Liver (tissue), 9 donors: ENCODE results near the gene SUSD4. TPM values are rescaled to one million over a fixed set of nuclear protein-coding genes. Genes with fewer than 3 reads are reported as not detected.
A peak's percentile ranks its signal among the peaks of the same experiment; 100 is the strongest.
"Not testable (repeated sequence)": the region's sequence is repeated elsewhere in the genome, so short reads cannot be mapped to it uniquely, and the experiment has no call there.

ENCODE experiments used
- DNase-seq: peaks from one replicate; pipeline ENCODE4 v3.0.0-alpha.2; 2017; ENCODE audit warnings: low spot score
- H3K27ac ChIP-seq, 2 donors: one replicate each; pipeline ENCODE4 v1.7.0; 2013; ENCODE audit warnings: inconsistent platforms in 2 of 2, low read length in 2 of 2, control low read depth in 1 of 2, low read depth in 1 of 2, mild to moderate bottlenecking in 1 of 2
- H3K27me3 ChIP-seq, 4 donors: one replicate each; pipeline versions ENCODE4 v1.6.1 to v1.7.0; 2013; ENCODE audit warnings: low read length in 3 of 4, inconsistent platforms in 1 of 4, mild to moderate bottlenecking in 1 of 4, moderate library complexity in 1 of 4; ENCODE audit not compliant: control insufficient read depth in 4 of 4, insufficient read depth in 4 of 4
- H3K36me3 ChIP-seq, 4 donors: one replicate each; pipeline versions ENCODE4 v1.6.1 to v1.7.0; 2013; ENCODE audit warnings: low read length in 3 of 4, mild to moderate bottlenecking in 3 of 4, low read depth in 1 of 4, moderate library complexity in 1 of 4; ENCODE audit not compliant: control insufficient read depth in 4 of 4, insufficient read depth in 3 of 4
- H3K4me1 ChIP-seq, 4 donors: one replicate each; pipeline versions ENCODE4 v1.6.1 to v1.7.0; 2013; ENCODE audit warnings: low read length in 3 of 4, mild to moderate bottlenecking in 3 of 4, moderate library complexity in 1 of 4; ENCODE audit not compliant: control insufficient read depth in 4 of 4, insufficient read depth in 4 of 4
- H3K4me3 ChIP-seq, 3 donors: one replicate each; pipeline versions ENCODE4 v1.6.1 to v1.7.0; 2013; ENCODE audit warnings: low read length in 3 of 3, control low read depth in 1 of 3, low read depth in 1 of 3, mild to moderate bottlenecking in 1 of 3
- H3K9ac ChIP-seq, 2 donors: one replicate each; pipeline ENCODE4 v1.7.0; 2013; ENCODE audit warnings: low read length in 2 of 2, mild to moderate bottlenecking in 2 of 2, moderate library complexity in 2 of 2, control low read depth in 1 of 2, low read depth in 1 of 2
- H3K9me3 ChIP-seq, 4 donors: one replicate each; pipeline versions ENCODE4 v1.6.1 to v1.7.0; 2013; ENCODE audit warnings: low read length in 3 of 4; ENCODE audit not compliant: control insufficient read depth in 4 of 4
- ATF3 ChIP-seq: IDR thresholded peaks from 2 replicates; pipeline ENCODE4 v1.6.1; 2016; ENCODE audit warnings: antibody characterized with exemption
- FOXA1 ChIP-seq: IDR thresholded peaks from 2 replicates; pipeline ENCODE4 v1.6.1; 2016; ENCODE audit warnings: antibody characterized with exemption
- HNF4A ChIP-seq, 2 donors: conservative IDR thresholded peaks; 2 replicates each; pipeline ENCODE4 v1.6.1; 2016; ENCODE audit warnings: antibody characterized with exemption in 2 of 2, mild to moderate bottlenecking in 2 of 2
- HNF4G ChIP-seq: IDR thresholded peaks from 2 replicates; pipeline ENCODE4 v1.6.1; 2016; ENCODE audit warnings: antibody characterized with exemption
- JUND ChIP-seq, 2 donors: IDR thresholded peaks; 2 replicates each; pipeline ENCODE4 v1.6.1; 2016; ENCODE audit warnings: antibody characterized with exemption in 2 of 2
- NR2F2 ChIP-seq: IDR thresholded peaks from 2 replicates; pipeline ENCODE4 v1.6.1; 2016; ENCODE audit warnings: antibody characterized with exemption
- RAD21 ChIP-seq, 2 donors: IDR thresholded peaks; 2 replicates each; pipeline ENCODE4 v1.6.1; 2016; ENCODE audit warnings: antibody characterized with exemption in 2 of 2, mild to moderate bottlenecking in 2 of 2
- REST ChIP-seq: IDR thresholded peaks from 2 replicates; pipeline ENCODE4 v1.6.1; 2016; ENCODE audit warnings: antibody characterized with exemption, mild to moderate bottlenecking
- RXRA ChIP-seq, 2 donors: IDR thresholded peaks; 2 replicates each; pipeline ENCODE4 v1.6.1; 2017 to 2018; ENCODE audit warnings: antibody characterized with exemption in 2 of 2, mild to moderate bottlenecking in 1 of 2
- SP1 ChIP-seq: IDR thresholded peaks from 2 replicates; pipeline ENCODE4 v1.6.1; 2018; ENCODE audit warnings: antibody characterized with exemption, mild to moderate bottlenecking
- TAF1 ChIP-seq: conservative IDR thresholded peaks from 2 replicates; pipeline ENCODE4 v1.6.1; 2016; ENCODE audit warnings: antibody characterized with exemption, mild to moderate bottlenecking
- YY1 ChIP-seq: IDR thresholded peaks from 2 replicates; pipeline ENCODE4 v1.6.1; 2016; ENCODE audit warnings: antibody characterized with exemption, mild to moderate bottlenecking
- ZBTB33 ChIP-seq: IDR thresholded peaks from 2 replicates; pipeline ENCODE4 v1.6.1; 2016; ENCODE audit warnings: antibody characterized with exemption
- WGBS: extraction: QIAGEN DNeasy Blood & Tissue Kit; methylation state at CpG from one replicate; pipeline ENCODE4 v1.1.7; 2013; 5-methylcytosine and 5-hydroxymethylcytosine counted together
- polyA plus RNA-seq, 2 donors: library from polyadenylated mRNA; stranded (reverse) in 1 of 2; unstranded in 1 of 2; fragments of 200-250 nt in 1 of 2; fragments of >200 nt in 1 of 2; fragmentation: Nextera tagmentation in 1 of 2; extraction: Ambion mirVana in 1 of 2; gene quantifications; one replicate each; pipeline versions ENCODE4 v1.2.1 to v1.2.3, GENCODE V29; 2013 to 2015
- total RNA-seq, 2 donors: library from RNA; depleted of rRNA; stranded (reverse); fragments of >200 nt; gene quantifications; one replicate each; pipeline ENCODE4 v1.2.3, GENCODE V29; 2014
- donor health status: healthy.
- donor health status: healthy.
- donor health status: healthy.
- donor health status: healthy.
- donor health status: healthy.

Gene SUSD4
- total and polyA plus RNA-seq, 4 donors, result 1.1 to 3.8 (median 1.8) TPM

- no peak overlapping the region for H3K9ac ChIP-seq
- H3K36me3 ChIP-seq, result no peaks in the 10 kb centered on the region
- TF ChIP-seq RAD21 (IDR thresholded peaks at IDR 0.05), result peak in 1 of 2 donors; percentile 47
- TF ChIP-seq FOXA1, result no peak
- peak; percentile 32 for TF ChIP-seq SP1
- peak; percentile 47 to 56 for TF ChIP-seq RXRA (IDR thresholded peaks at IDR 0.05)
- TF ChIP-seq TAF1, result no peak
- peak; percentile 36 to 54 for TF ChIP-seq HNF4A (conservative IDR thresholded peaks at IDR 0.05)
- H3K27me3 ChIP-seq, result no peaks in the 10 kb centered on the region
- H3K9me3 ChIP-seq, result no peaks in the 10 kb centered on the region
- DNase-seq, result no peak
- no peak overlapping the region for H3K4me3 ChIP-seq
- H3K4me1 ChIP-seq, result no peaks in the 10 kb centered on the region
- WGBS, result 50% methylated on average over 5 of the region's 5 CpGs
- no peak overlapping the region for H3K27ac ChIP-seq
Observed at GRCh38 chr1:223288826-223289225, 75.2 kb downstream of the SUSD4 start.

- Histone ChIP-seq H3K27ac (no peak overlapping the region), H3K4me1 (no peaks in the 10 kb centered on the region), H3K4me3 (no peak overlapping the region), H3K9me3 (no peaks in the 10 kb centered on the region), H3K9ac (no peak overlapping the region), H3K27me3 (no peaks in the 10 kb centered on the region), H3K36me3 (no peaks in the 10 kb centered on the region)
- TF ChIP-seq RXRA (IDR thresholded peaks at IDR 0.05) (no peak), ZBTB33 (no peak), JUND (IDR thresholded peaks at IDR 0.05) (no peak)
- 96% methylated on average over 3 of the region's 3 CpGs for WGBS
- no peak for DNase-seq
Observed at GRCh38 chr1:223285452-223285851, 78.5 kb downstream of the SUSD4 start.

GRCh38 chr1:223283697-223284096, 80.3 kb downstream of the SUSD4 start:
- H3K27me3 ChIP-seq, H3K36me3 ChIP-seq, H3K4me1 ChIP-seq, DNase-seq, H3K9ac ChIP-seq, H3K4me3 ChIP-seq, H3K9me3 ChIP-seq, H3K27ac ChIP-seq: not testable (repeated sequence)
- WGBS, result 92% methylated on average over 3 of the region's 3 CpGs

- H3K4me3 ChIP-seq, H3K9me3 ChIP-seq: not testable (repeated sequence)
- WGBS, result 91% methylated on average over 8 of the region's 8 CpGs
Observed at GRCh38 chr1:223278311-223278710, 85.7 kb downstream of the SUSD4 start.

GRCh38 chr1:223276029-223276428, 87.9 kb downstream of the SUSD4 start:
- Histone ChIP-seq H3K9me3 (no peaks in the 10 kb centered on the region), H3K9ac (no peak overlapping the region), H3K27me3 (no peaks in the 10 kb centered on the region), H3K4me1 (peaks cover 0 to 8% (median 3%) of the 10 kb centered on the region in 4 donors), H3K27ac (no peak overlapping the region), H3K36me3 (no peaks in the 10 kb centered on the region), H3K4me3 (no peak overlapping the region)
- TF ChIP-seq YY1, result no peak
- TF ChIP-seq ATF3, result no peak
- no peak for TF ChIP-seq JUND (IDR thresholded peaks at IDR 0.05)
- no peak for TF ChIP-seq ZBTB33
- TF ChIP-seq NR2F2, result no peak
- TF ChIP-seq HNF4G, result no peak
- TF ChIP-seq RAD21 (IDR thresholded peaks at IDR 0.05), result no peak
- no peak for TF ChIP-seq REST
- 90% methylated on average over 4 of the region's 4 CpGs for WGBS
- no peak for DNase-seq

More at GRCh38 chr1:223278311-223278710, 85.7 kb downstream of the SUSD4 start:
- not testable (repeated sequence) for H3K27me3 ChIP-seq, H3K27ac ChIP-seq, H3K36me3 ChIP-seq, DNase-seq, H3K9ac ChIP-seq, H3K4me1 ChIP-seq
